ENCODE results near the gene PCNX1.

Gene PCNX1

GRCh38 chr14:70884595-70885342 lies 22.5 kb upstream of the PCNX1 start:
- no peaks in the 10 kb centered on the region for H3K9me3 ChIP-seq (ENCODE audit: control insufficient read depth, insufficient read depth, low read length)
- no peaks in the 10 kb centered on the region for H3K36me3 ChIP-seq (ENCODE audit: insufficient read depth, low read length)
- H3K9ac ChIP-seq (ENCODE audit: low read depth, low read length), result no peak overlapping the region
- H3K4me1 ChIP-seq (ENCODE audit: insufficient read depth, low read length), result no peaks in the 10 kb centered on the region; the same call in 1 of the 2 replicates

- Histone ChIP-seq H3K4me1 (ENCODE audit: insufficient read depth, low read length) (no peaks in the 10 kb centered on the region; the same call in 1 of the 2 replicates), H3K9ac (ENCODE audit: low read depth, low read length) (no peak overlapping the region), H3K36me3 (ENCODE audit: insufficient read depth, low read length) (no peaks in the 10 kb centered on the region), H3K9me3 (ENCODE audit: control insufficient read depth, insufficient read depth, low read length) (no peaks in the 10 kb centered on the region)
Measured at GRCh38 chr14:70885343-70886022, 21.8 kb upstream of the PCNX1 start.

- Histone ChIP-seq H3K9me3 (ENCODE audit: control insufficient read depth, insufficient read depth, low read length) (no peaks in the 10 kb centered on the region), H3K9ac (ENCODE audit: low read depth, low read length) (no peak overlapping the region), H3K4me1 (ENCODE audit: insufficient read depth, low read length) (no peaks in the 10 kb centered on the region; the same call in 1 of the 2 replicates), H3K36me3 (ENCODE audit: insufficient read depth, low read length) (no peaks in the 10 kb centered on the region)
Measured at GRCh38 chr14:70886421-70887206, 20.6 kb upstream of the PCNX1 start.

- Histone ChIP-seq H3K4me1 (ENCODE audit: insufficient read depth, low read length) (no peaks in the 10 kb centered on the region; the same call in 1 of the 2 replicates), H3K36me3 (ENCODE audit: insufficient read depth, low read length) (no peaks in the 10 kb centered on the region), H3K9me3 (ENCODE audit: control insufficient read depth, insufficient read depth, low read length) (no peaks in the 10 kb centered on the region), H3K9ac (ENCODE audit: low read depth, low read length) (no peak overlapping the region)
Measured at GRCh38 chr14:70887207-70887681, 20.0 kb upstream of the PCNX1 start.

GRCh38 chr14:70887737-70888499 lies 19.3 kb upstream of the PCNX1 start:
- Histone ChIP-seq H3K36me3 (ENCODE audit: insufficient read depth, low read length) (no peaks in the 10 kb centered on the region), H3K9ac (ENCODE audit: low read depth, low read length) (no peak overlapping the region), H3K4me1 (ENCODE audit: insufficient read depth, low read length) (no peaks in the 10 kb centered on the region; the same call in 1 of the 2 replicates), H3K9me3 (ENCODE audit: control insufficient read depth, insufficient read depth, low read length) (no peaks in the 10 kb centered on the region)

- no peaks in the 10 kb centered on the region for H3K9me3 ChIP-seq (ENCODE audit: control insufficient read depth, insufficient read depth, low read length)
- no peaks in the 10 kb centered on the region for H3K36me3 ChIP-seq (ENCODE audit: insufficient read depth, low read length)
- H3K9ac ChIP-seq (ENCODE audit: low read depth, low read length), result no peak overlapping the region
- no peaks in the 10 kb centered on the region; the same call in 1 of the 2 replicates for H3K4me1 ChIP-seq (ENCODE audit: insufficient read depth, low read length)
Measured at GRCh38 chr14:70888681-70889175, 18.5 kb upstream of the PCNX1 start.

GRCh38 chr14:70889555-70889954 lies 17.7 kb upstream of the PCNX1 start:
- H3K9ac ChIP-seq (ENCODE audit: low read depth, low read length), result no peak overlapping the region
- H3K36me3 ChIP-seq (ENCODE audit: insufficient read depth, low read length), result no peaks in the 10 kb centered on the region
- H3K9me3 ChIP-seq (ENCODE audit: control insufficient read depth, insufficient read depth, low read length), result no peaks in the 10 kb centered on the region
- peaks cover under 1% of the 10 kb centered on the region for H3K4me1 ChIP-seq (ENCODE audit: insufficient read depth, low read length)

- peaks cover 6% of the 10 kb centered on the region for H3K4me1 ChIP-seq (ENCODE audit: insufficient read depth, low read length)
- no peaks in the 10 kb centered on the region for H3K36me3 ChIP-seq (ENCODE audit: insufficient read depth, low read length)
- H3K9me3 ChIP-seq (ENCODE audit: control insufficient read depth, insufficient read depth, low read length), result no peaks in the 10 kb centered on the region
- H3K9ac ChIP-seq (ENCODE audit: low read depth, low read length), result no peak overlapping the region
Measured at GRCh38 chr14:70890826-70891659, 16.2 kb upstream of the PCNX1 start.

- Histone ChIP-seq H3K9me3 (ENCODE audit: control insufficient read depth, insufficient read depth, low read length) (no peaks in the 10 kb centered on the region), H3K36me3 (ENCODE audit: insufficient read depth, low read length) (no peaks in the 10 kb centered on the region), H3K4me1 (ENCODE audit: insufficient read depth, low read length) (peaks cover 6% of the 10 kb centered on the region), H3K9ac (ENCODE audit: low read depth, low read length) (no peak overlapping the region)
Measured at GRCh38 chr14:70891737-70892136, 15.5 kb upstream of the PCNX1 start.

- H3K9ac ChIP-seq (ENCODE audit: low read depth, low read length), result no peak overlapping the region
- H3K4me1 ChIP-seq (ENCODE audit: insufficient read depth, low read length), result peaks cover 6% of the 10 kb centered on the region
- no peaks in the 10 kb centered on the region for H3K36me3 ChIP-seq (ENCODE audit: insufficient read depth, low read length)
- no peaks in the 10 kb centered on the region for H3K9me3 ChIP-seq (ENCODE audit: control insufficient read depth, insufficient read depth, low read length)
Measured at GRCh38 chr14:70893062-70893845, 14.0 kb upstream of the PCNX1 start.

GRCh38 chr14:70893858-70894291 lies 13.4 kb upstream of the PCNX1 start:
- no peak overlapping the region for H3K9ac ChIP-seq (ENCODE audit: low read depth, low read length)
- H3K4me1 ChIP-seq (ENCODE audit: insufficient read depth, low read length), result peaks cover 6% of the 10 kb centered on the region
- no peaks in the 10 kb centered on the region for H3K9me3 ChIP-seq (ENCODE audit: control insufficient read depth, insufficient read depth, low read length)
- no peaks in the 10 kb centered on the region for H3K36me3 ChIP-seq (ENCODE audit: insufficient read depth, low read length)

- no peak overlapping the region for H3K9ac ChIP-seq (ENCODE audit: low read depth, low read length)
- no peaks in the 10 kb centered on the region for H3K36me3 ChIP-seq (ENCODE audit: insufficient read depth, low read length)
- peaks cover 6% of the 10 kb centered on the region for H3K4me1 ChIP-seq (ENCODE audit: insufficient read depth, low read length)
- H3K9me3 ChIP-seq (ENCODE audit: control insufficient read depth, insufficient read depth, low read length), result no peaks in the 10 kb centered on the region
Measured at GRCh38 chr14:70894868-70895267, 12.4 kb upstream of the PCNX1 start.
